ENCODE data around the gene DRP2.

DNA sequence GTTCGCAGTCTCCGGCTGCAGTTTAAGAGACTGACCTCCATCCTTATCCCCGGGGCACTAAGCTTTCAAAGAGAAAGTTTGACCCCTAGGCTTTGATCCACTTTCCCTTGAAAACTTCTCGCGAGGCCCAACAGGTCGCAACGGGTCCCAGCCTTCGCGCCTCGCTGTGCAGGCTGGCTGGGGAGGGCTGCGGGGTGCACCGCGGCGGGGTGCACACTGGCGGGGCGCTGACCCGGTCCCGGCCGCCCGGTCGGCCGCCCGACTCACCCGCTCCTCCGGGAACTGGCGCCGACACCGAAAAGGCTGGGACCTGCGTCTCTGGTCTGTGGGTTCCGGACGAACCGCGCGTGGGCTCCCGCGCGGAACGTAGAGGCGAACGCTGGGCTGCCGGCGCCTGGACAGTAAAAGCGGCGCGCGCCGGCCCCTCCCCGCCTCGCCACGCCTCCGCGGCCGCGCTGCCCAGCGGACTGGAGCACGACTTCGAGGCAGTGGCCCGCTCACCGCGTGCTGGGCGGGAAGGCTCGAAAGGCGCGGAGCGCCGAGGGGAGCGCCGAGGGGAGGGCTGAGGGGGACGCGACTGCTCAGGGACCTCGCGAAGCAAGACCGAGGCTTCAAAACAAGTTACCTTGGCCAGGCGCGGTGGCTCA lies 71.5 kb downstream of the DRP2 start, which contains the start of gene TAF7L:
- TF ChIP-seq POLR2A (IDR thresholded peaks at IDR 0.05; ENCODE audit: low read depth, low read length) (no peak), POLR2AphosphoS5 (IDR thresholded peaks at IDR 0.05; ENCODE audit: low read depth, low read length) (no peak), TAF1 (IDR thresholded peaks at IDR 0.05; ENCODE audit: low read depth, low read length) (no peak), SPI1 (IDR thresholded peaks at IDR 0.05; ENCODE audit: low read depth, low read length) (no peak), POU2F2 (IDR thresholded peaks at IDR 0.05; ENCODE audit: low read depth, low read length) (no peak), PAX5 (IDR thresholded peaks at IDR 0.05; ENCODE audit: insufficient read depth, low read length, severe bottlenecking) (no peak)
